Lung (tissue), 12 donors: ENCODE measurements around the gene NAGPA. TPM values are rescaled to one million over a fixed set of nuclear protein-coding genes. Genes with fewer than 3 reads are reported as not detected.

Experiments
- ATAC-seq: fragments of 200-7000 bp; cut with Tn5 transposase; one replicate; pipeline ENCODE4 v1.9.1; 2020; ENCODE audit warnings: moderate number of reproducible peaks; ENCODE audit not compliant: insufficient read depth, low FRiP score
- DNase-seq, 3 donors: peaks; one replicate each; pipeline ENCODE4 v3.0.0-alpha.2; 2013 to 2017
- H3K27ac ChIP-seq, 2 donors: one replicate each; pipeline ENCODE4 v1.5.1; 2013; ENCODE audit warnings: mild to moderate bottlenecking in 2 of 2, moderate library complexity in 2 of 2, control low read depth in 1 of 2, inconsistent platforms in 1 of 2, low read depth in 1 of 2, low read length in 1 of 2
- H3K27me3 ChIP-seq, 3 donors: one replicate each; pipeline ENCODE4 v1.5.1; 2013; ENCODE audit warnings: low read length in 2 of 3; ENCODE audit not compliant: control insufficient read depth in 3 of 3, insufficient read depth in 3 of 3
- H3K36me3 ChIP-seq, 4 donors: one replicate each; pipeline ENCODE4 v1.5.1; 2013; ENCODE audit warnings: low read length in 4 of 4, mild to moderate bottlenecking in 1 of 4, moderate library complexity in 1 of 4; ENCODE audit not compliant: control insufficient read depth in 4 of 4, insufficient read depth in 4 of 4
- H3K4me1 ChIP-seq, 5 donors: one replicate each; pipeline ENCODE4 v1.5.1; 2013; ENCODE audit warnings: low read length in 5 of 5, mild to moderate bottlenecking in 2 of 5, moderate library complexity in 1 of 5; ENCODE audit not compliant: control insufficient read depth in 5 of 5, insufficient read depth in 5 of 5
- H3K4me3 ChIP-seq: one replicate; pipeline ENCODE4 v1.5.1; 2013; ENCODE audit warnings: mild to moderate bottlenecking, control low read depth, moderate library complexity
- H3K9ac ChIP-seq, 2 donors: one replicate each; pipeline ENCODE4 v1.5.1; 2013; ENCODE audit warnings: low read length in 2 of 2, control low read depth in 1 of 2; ENCODE audit not compliant: insufficient read depth in 1 of 2
- H3K9me3 ChIP-seq, 4 donors: one replicate each; pipeline ENCODE4 v1.5.1; 2013; ENCODE audit warnings: low read length in 3 of 4, mild to moderate bottlenecking in 1 of 4, moderate library complexity in 1 of 4; ENCODE audit not compliant: control insufficient read depth in 4 of 4, insufficient read depth in 3 of 4
- CTCF ChIP-seq: IDR thresholded peaks from 2 replicates; pipeline ENCODE4 v1.5.1; 2012; ENCODE audit warnings: mild to moderate bottlenecking; ENCODE audit errors: control extremely low read depth, extremely low read depth
- whole genome bisulfite sequencing, 2 donors: extraction: QIAGEN DNeasy Blood & Tissue Kit; methylation state at CpG; one replicate each; pipeline ENCODE4 v1.1.7; 2013; 5-methylcytosine and 5-hydroxymethylcytosine counted together
- polyA plus RNA-seq, 2 donors: library from polyadenylated mRNA; stranded (reverse); fragments of 200-250 nt; gene quantifications; one replicate each; pipeline ENCODE4 v1.2.1, GENCODE V29; 2013
- total RNA-seq, 2 donors: library from RNA; depleted of rRNA in 1 of 2; stranded (reverse); fragments of >200 nt in 1 of 2; gene quantifications; one replicate each; pipeline ENCODE4 v1.2.1, GENCODE V29; 2014 to 2021
- donor health status: control.
- donor health status: control.
- donor health status: Bipolar disorder and iron deficiency.
- donor health status: healthy.
- donor health status: DM: yes; HTN: yes; CAD: no.

The NAGPA gene
- total and polyA plus RNA-seq, 4 donors, result 7.8 to 20.3 (median 12.5) TPM

DNA sequence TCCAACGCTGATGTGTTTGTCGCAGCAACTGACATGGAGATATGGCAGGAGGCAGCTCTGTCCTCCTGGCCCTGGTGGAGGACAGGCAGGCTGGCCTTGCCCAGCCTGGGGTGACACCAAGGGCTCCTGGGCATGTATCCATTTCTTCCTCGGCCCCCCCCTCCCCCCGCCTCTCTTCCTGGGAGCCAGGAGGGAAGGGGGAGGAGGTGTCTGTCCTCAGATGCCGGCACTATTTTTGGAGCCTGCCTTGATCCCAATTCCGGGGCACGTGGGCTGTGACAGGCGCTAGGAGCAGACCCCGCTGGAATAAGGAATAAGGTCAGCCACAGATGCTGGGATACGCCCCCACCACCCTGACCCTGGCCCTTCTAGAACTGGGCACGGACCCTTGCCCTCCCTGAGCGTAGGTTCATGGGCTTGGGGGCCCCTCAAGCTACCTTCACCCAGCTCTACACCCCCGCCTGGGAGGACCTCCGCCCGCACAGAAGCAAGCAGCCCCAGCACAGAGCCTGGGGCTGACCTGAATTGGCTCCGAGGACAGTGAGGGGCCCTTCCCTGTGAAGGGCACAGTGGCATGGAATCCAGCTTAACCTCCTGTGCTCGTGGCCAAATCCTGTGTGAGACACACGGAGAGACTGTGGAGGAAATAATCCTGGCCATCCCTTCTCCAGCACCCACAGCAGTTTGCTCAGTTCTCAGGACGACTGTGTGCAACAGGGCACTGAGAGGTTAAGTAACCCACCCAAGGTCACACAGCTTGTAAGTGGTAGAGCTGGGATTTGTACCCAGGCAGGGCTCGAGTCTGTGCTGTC, 51.5 kb downstream of the NAGPA start:
- TF ChIP-seq CTCF, result no peak
- no peak overlapping the region for H3K9ac ChIP-seq
- 46 to 62% methylated on average over 19 to 20 of the region's 20 CpGs for WGBS, 2 donors
- H3K36me3 ChIP-seq, result no peaks in the 10 kb centered on the region
- H3K4me3 ChIP-seq, result no peak overlapping the region
- peaks cover 0 to under 1% (median 0%) of the 10 kb centered on the region in 5 donors for H3K4me1 ChIP-seq
- H3K9me3 ChIP-seq, result peaks cover 0 to 3% (median under 1%) of the 10 kb centered on the region in 4 donors
- ATAC-seq, result no peak
- H3K27ac ChIP-seq, result peak overlapping the region in 1 of 2 donors; percentile 90
- peaks cover 0 to 13% (median 7%) of the 10 kb centered on the region in 3 donors for H3K27me3 ChIP-seq
- DNase-seq, result no peak

GRCh38 chr16:4981473-4981872, 52.3 kb downstream of the NAGPA start:
- no peak for DNase-seq

DNA sequence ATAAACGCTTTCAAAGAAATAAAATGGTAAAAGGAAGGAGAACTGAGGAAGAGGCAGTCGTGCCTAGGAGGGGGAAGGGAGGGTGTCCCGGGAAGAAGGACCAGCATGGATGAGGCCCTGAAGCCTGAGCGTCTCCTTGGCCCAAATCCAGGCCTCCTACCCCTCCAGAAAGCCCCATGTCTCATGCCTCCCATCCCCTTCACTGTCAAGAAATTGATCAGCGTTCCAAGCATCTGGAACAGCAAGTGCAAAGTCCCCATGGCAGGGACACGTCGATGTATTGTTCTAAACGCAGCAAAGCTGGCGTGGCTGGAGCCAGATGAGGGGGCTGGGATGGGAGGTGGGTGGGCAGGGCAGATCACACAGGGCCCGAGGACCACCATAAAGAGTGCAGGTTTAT, 53.0 kb downstream of the NAGPA start:
- no peak for TF ChIP-seq CTCF
- Histone ChIP-seq H3K4me3 (no peak overlapping the region), H3K27ac (no peak overlapping the region), H3K4me1 (no peaks in the 10 kb centered on the region), H3K27me3 (peaks cover 0 to 4% (median 0%) of the 10 kb centered on the region in 3 donors), H3K9me3 (peaks cover 0 to 5% (median 1%) of the 10 kb centered on the region in 4 donors), H3K36me3 (no peaks in the 10 kb centered on the region), H3K9ac (no peak overlapping the region)
- DNase-seq, result no peak
- WGBS, 2 donors, result 72 to 80% methylated on average over 10 of the region's 10 CpGs
- ATAC-seq, result no peak

More at GRCh38 chr16:4981473-4981872, 52.3 kb downstream of the NAGPA start:
- no peaks in the 10 kb centered on the region for H3K4me1 ChIP-seq
- H3K9me3 ChIP-seq, result peaks cover 0 to 3% (median 1%) of the 10 kb centered on the region in 4 donors
- H3K36me3 ChIP-seq, result no peaks in the 10 kb centered on the region
- no peak overlapping the region for H3K4me3 ChIP-seq
- H3K9ac ChIP-seq, result no peak overlapping the region
- 72 to 89% methylated on average over 7 of the region's 7 CpGs for WGBS, 2 donors
- peaks cover 0 to 7% (median 0%) of the 10 kb centered on the region in 3 donors for H3K27me3 ChIP-seq
- no peak for ATAC-seq
- H3K27ac ChIP-seq, result peak overlapping the region in 1 of 2 donors; percentile 90
- TF ChIP-seq CTCF, result no peak
